Measurements from ENCODE around the gene ADK.
"Not testable (repeated sequence)": the region's sequence is repeated elsewhere in the genome, so short reads cannot be mapped to it uniquely, and the experiment has no call there.

The ADK gene

GRCh38 chr10:74474022-74474713, 323.1 kb downstream of the ADK start:
- no peak overlapping the region for H3K27ac ChIP-seq
- no peaks in the 10 kb centered on the region for H3K36me3 ChIP-seq
- no peaks in the 10 kb centered on the region for H3K4me1 ChIP-seq (ENCODE audit: control insufficient read depth in 1 of 2, insufficient read depth in 1 of 2, low read depth in 1 of 2, low read length in 1 of 2)
- no peaks in the 10 kb centered on the region for H3K27me3 ChIP-seq
- TF ChIP-seq CTCF (IDR thresholded peaks at IDR 0.05): no peak
- no peak overlapping the region for H3K4me3 ChIP-seq (ENCODE audit: low read depth in 1 of 2, low read length in 1 of 2)
- H3K9me3 ChIP-seq: no peaks in the 10 kb centered on the region

DNA sequence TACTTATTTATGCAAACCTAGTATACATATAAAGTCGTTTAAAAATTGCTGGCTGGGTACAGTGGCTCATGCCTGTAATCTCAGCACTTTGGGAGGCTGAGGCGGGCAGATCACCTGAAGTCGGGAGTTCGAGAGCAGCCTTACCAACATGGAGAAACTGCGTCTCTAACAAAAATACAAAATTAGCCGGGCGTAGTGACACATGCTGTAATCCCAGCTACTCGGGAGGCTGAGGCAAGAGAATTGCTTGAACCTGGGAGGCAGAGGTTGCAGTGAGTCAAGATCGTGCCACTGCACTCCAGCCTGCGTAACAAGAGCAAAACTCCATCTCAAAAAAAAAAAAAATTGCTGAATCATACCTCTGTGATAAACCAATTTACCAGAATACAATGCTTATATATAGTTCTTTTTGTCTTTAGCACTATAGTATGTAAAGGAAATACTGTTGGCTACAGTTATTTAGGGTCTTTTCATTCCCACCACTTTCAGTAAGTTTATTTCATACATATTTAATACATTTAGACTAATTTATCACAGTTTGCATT, 325.2 kb downstream of the ADK start:
- H3K27me3 ChIP-seq; H3K27ac ChIP-seq; H3K4me3 ChIP-seq (ENCODE audit: low read depth in 1 of 2, low read length in 1 of 2); H3K9me3 ChIP-seq; H3K36me3 ChIP-seq; H3K4me1 ChIP-seq (ENCODE audit: control insufficient read depth in 1 of 2, insufficient read depth in 1 of 2, low read depth in 1 of 2, low read length in 1 of 2): not testable (repeated sequence)

DNA sequence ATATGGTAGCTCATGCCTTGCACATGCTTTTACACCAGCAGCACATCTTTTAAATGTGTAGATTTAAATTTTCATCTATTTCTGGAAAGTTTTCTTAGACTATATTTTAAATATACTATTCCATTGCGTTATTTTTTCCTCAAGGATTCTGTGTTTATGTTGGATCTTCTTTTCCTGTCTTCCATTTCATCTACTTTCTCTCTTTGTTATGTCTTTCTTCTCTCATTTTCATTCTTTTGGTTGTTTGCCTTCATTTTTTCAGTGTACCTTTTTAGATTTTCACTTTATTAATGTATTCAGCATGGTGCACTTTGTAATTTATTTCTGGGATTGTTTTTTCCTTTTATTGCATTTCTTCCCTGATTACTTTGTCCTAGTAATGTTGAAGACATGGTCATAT, 329.8 kb downstream of the ADK start:
- no peaks in the 10 kb centered on the region for H3K9me3 ChIP-seq
- H3K27ac ChIP-seq: no peak overlapping the region
- H3K4me1 ChIP-seq (ENCODE audit: control insufficient read depth in 1 of 2, insufficient read depth in 1 of 2, low read depth in 1 of 2, low read length in 1 of 2): no peaks in the 10 kb centered on the region
- no peaks in the 10 kb centered on the region for H3K36me3 ChIP-seq
- H3K27me3 ChIP-seq: no peaks in the 10 kb centered on the region
- H3K4me3 ChIP-seq (ENCODE audit: low read depth in 1 of 2, low read length in 1 of 2): no peak overlapping the region
- no peak for TF ChIP-seq CTCF (IDR thresholded peaks at IDR 0.05)

DNA sequence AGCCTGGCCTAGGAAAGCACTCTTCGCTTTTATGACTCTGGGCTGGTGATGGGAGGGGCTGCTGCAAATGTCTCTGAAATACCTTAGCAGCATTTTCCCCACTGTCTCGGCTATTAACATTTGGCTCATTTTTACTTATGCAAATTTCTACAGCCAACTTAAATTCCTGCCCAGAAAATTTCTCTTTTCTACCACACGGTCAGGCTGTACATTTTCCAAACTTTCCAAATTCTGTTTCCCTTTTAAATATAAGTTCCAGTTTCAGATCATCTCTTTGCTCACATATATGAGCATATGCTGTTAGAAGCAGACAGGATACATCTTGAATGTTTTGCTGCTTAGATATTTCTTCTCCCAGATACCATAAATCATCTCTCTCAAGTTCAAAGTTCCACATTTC, 332.3 kb downstream of the ADK start:
- Histone ChIP-seq H3K27ac (no peak overlapping the region), H3K9me3 (no peaks in the 10 kb centered on the region), H3K27me3 (no peaks in the 10 kb centered on the region), H3K4me1 (ENCODE audit: control insufficient read depth in 1 of 2, insufficient read depth in 1 of 2, low read depth in 1 of 2, low read length in 1 of 2) (peaks cover 13 to 18% of the 10 kb centered on the region in 2 experiments), H3K4me3 (ENCODE audit: low read depth in 1 of 2, low read length in 1 of 2) (no peak overlapping the region), H3K36me3 (no peaks in the 10 kb centered on the region)
- TF ChIP-seq CTCF (IDR thresholded peaks at IDR 0.05): no peak

GRCh38 chr10:74485283-74485682, 334.3 kb downstream of the ADK start:
- peaks cover 13 to 18% of the 10 kb centered on the region in 2 experiments for H3K4me1 ChIP-seq (ENCODE audit: control insufficient read depth in 1 of 2, insufficient read depth in 1 of 2, low read depth in 1 of 2, low read length in 1 of 2)
- H3K27ac ChIP-seq: no peak overlapping the region
- H3K36me3 ChIP-seq: no peaks in the 10 kb centered on the region
- H3K27me3 ChIP-seq: no peaks in the 10 kb centered on the region
- TF ChIP-seq CTCF (IDR thresholded peaks at IDR 0.05): no peak
- no peaks in the 10 kb centered on the region for H3K9me3 ChIP-seq
- H3K4me3 ChIP-seq (ENCODE audit: low read depth in 1 of 2, low read length in 1 of 2): no peak overlapping the region

DNA sequence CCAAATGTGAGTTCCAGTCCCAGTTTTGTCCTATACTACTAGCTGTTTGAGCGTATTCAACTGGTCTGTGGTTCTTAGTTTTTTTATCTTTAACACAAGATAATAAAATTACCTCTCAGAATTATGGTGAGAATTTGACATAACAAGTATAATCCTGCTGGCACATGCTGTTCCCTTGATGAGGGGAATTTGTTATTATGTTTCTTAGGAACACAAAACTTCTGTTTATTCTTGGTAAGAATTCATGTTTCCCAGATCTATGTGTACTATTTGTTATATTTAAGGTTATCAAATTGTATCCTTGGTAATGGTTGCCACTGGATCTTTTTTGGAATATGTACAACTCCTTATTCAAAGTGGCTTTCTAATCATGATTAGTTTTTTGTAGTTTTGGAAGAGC, 335.6 kb downstream of the ADK start:
- Histone ChIP-seq H3K27ac (no peak overlapping the region), H3K4me1 (ENCODE audit: control insufficient read depth in 1 of 2, insufficient read depth in 1 of 2, low read depth in 1 of 2, low read length in 1 of 2) (peaks cover 13 to 18% of the 10 kb centered on the region in 2 experiments), H3K9me3 (no peaks in the 10 kb centered on the region), H3K36me3 (no peaks in the 10 kb centered on the region), H3K27me3 (no peaks in the 10 kb centered on the region), H3K4me3 (ENCODE audit: low read depth in 1 of 2, low read length in 1 of 2) (no peak overlapping the region)
- no peak for TF ChIP-seq CTCF (IDR thresholded peaks at IDR 0.05)

Data from neutrophil (primary cell).